Activated CD8-positive, alpha-beta T cell treated with anti-CD3 and anti-CD28 coated beads, Interleukin-2, amount 10 ng/mL, durations not matched to agents 7 days and 5 days (primary cell): ENCODE measurements around the gene SUPT3H. TPM values are rescaled to one million over a fixed set of nuclear protein-coding genes. Genes with fewer than 3 reads are reported as not detected.

Experiments
- ATAC-seq: fragments of 150-1000 bp; cut with Tn5 transposase; one replicate; pipeline ENCODE4 v1.10.0; 2021; ENCODE audit warnings: moderate library complexity
- CTCF ChIA-PET: fragments of 350-600 bp; sonication (Branson Sonifier 250); formaldehyde crosslinking; loops from one replicate; lab custom pipeline; 2021; ENCODE audit warnings: antibody characterized with exemption; lab: Charles Lee
- POLR2A ChIA-PET: fragments of 350-600 bp; sonication (Branson Sonifier 250); formaldehyde crosslinking; loops from one replicate; lab custom pipeline; 2021; ENCODE audit warnings: antibody characterized with exemption; lab: Charles Lee
- DNase-seq: peaks from one replicate; pipeline ENCODE4 v3.0.0-alpha.2; 2020
- H3K27ac Mint-ChIP-seq: one replicate; pipeline ENCODE4 v1.8.0; 2021; ENCODE audit warnings: mild to moderate bottlenecking, mixed read lengths
- H3K27me3 Mint-ChIP-seq: one replicate; pipeline ENCODE4 v1.8.0; 2021; ENCODE audit warnings: low read depth, mixed read lengths
- H3K36me3 Mint-ChIP-seq: one replicate; pipeline ENCODE4 v1.8.0; 2021; ENCODE audit warnings: low read depth, mixed read lengths
- H3K4me1 Mint-ChIP-seq: one replicate; pipeline ENCODE4 v1.8.0; 2021; ENCODE audit warnings: low read depth, mixed read lengths
- H3K4me3 Mint-ChIP-seq: one replicate; pipeline ENCODE4 v1.8.0; 2021; ENCODE audit warnings: mild to moderate bottlenecking, mixed read lengths
- H3K9me3 Mint-ChIP-seq: one replicate; pipeline ENCODE4 v1.8.0; 2022; ENCODE audit warnings: mixed read lengths; ENCODE audit not compliant: insufficient read depth
- total RNA-seq, 2 experiments: library from RNA; stranded (reverse); gene quantifications; one replicate each; pipeline ENCODE4 v1.2.3, GENCODE V29; 2021

SUPT3H gene
- total RNA-seq, 2 experiments from 2014 or later = 6.4 to 9.1 TPM

DNA sequence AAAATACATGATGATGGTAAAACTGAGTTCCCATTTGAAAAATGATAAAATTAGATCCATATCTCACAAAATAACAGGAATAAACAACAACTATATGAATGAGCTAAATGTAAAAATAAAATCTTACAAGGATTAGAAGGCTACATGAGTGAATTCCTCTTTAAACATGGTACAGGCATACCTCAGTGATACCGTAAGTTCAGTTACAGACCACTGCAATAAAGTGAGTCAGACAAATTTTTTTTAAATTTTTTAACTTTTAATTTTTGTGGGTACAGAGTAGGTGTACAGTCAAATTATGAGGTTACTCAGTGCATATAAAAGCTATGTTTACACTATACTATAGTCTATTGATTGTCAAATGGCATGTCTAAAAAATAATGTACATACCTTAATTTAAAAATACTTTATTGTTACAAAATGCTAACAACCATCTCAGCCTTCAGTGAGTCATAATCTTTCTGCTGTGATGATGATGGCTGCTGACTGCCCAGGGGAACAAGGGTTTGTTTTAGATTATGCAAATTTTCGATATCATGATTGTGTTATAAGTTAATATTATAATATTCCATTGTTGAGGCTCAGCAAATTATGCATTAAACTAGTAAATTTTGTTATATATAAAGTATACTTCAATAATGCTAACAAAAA, 272.4 kb downstream of the SUPT3H start:
- Mint-ChIP-seq H3K27me3 (no peaks in the 10 kb centered on the region), H3K4me3 (no peak overlapping the region), H3K4me1 (peaks cover 16% of the 10 kb centered on the region), H3K36me3 (peaks cover 4% of the 10 kb centered on the region), H3K27ac (no peak overlapping the region), H3K9me3 (no peaks in the 10 kb centered on the region)
- CTCF ChIA-PET = interaction anchor here (0.9 kb wide), 1 partner anchor 9 kb away, joined by 3 read pairs; no protein-coding TSS in a partner anchor
- ATAC-seq (no peak), DNase-seq (no peak)
- POLR2A ChIA-PET = no interaction called here

DNA sequence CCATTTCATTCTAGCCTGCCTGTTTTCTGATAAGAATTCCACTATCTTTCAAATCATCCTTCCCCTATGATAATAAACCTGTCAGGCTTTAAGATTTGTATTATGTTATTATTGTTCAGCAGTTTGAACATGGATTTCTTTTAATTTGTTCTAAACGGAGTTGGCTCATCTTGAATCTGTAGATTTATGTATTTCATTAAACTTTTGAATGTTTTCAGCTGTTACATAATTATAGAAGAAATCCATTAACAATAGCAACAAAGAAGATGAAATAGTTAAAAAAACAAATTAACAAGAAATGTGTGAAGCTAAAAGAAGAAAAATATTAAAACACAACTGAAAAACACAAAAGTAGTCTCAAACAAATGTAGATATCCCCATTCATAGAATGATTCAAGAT, 273.3 kb downstream of the SUPT3H start:
- ChIA-PET POLR2A (no interaction called here), CTCF (interaction anchor here (0.9 kb wide), 1 partner anchor 8 kb away, joined by 3 read pairs; no protein-coding TSS in a partner anchor)
- Mint-ChIP-seq H3K4me1 (peaks cover 7% of the 10 kb centered on the region), H3K27me3 (no peaks in the 10 kb centered on the region), H3K9me3 (no peaks in the 10 kb centered on the region), H3K27ac (no peak overlapping the region), H3K36me3 (peaks cover 4% of the 10 kb centered on the region), H3K4me3 (no peak overlapping the region)
- DNase-seq (no peak), ATAC-seq (no peak)

DNA sequence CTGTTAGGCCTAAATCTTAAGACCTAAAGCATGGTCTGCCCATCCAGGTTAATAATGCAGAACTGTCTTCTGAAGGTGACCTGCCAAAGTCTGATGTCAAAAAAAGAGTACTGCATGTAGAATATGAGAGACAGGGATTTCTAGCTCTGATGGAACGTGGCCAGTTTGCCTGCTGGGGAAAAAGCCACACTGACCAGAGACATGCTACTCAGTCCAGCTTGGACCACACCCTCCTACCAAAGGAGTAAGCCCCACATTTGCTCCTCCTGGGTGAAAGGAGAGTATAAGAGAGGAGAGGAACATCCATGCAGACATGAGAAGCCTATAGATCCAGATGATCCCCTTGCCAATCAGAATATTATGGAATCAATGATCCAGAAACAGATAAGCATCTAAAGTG, 279.5 kb downstream of the SUPT3H start:
- POLR2A ChIA-PET = interaction anchor here (0.6 kb wide), 1 partner anchor 1856 kb away, joined by 3 read pairs; no protein-coding TSS in a partner anchor
- CTCF ChIA-PET = no interaction called here
- no peaks in the 10 kb centered on the region for H3K27me3 Mint-ChIP-seq
- H3K36me3 Mint-ChIP-seq = peaks cover 7% of the 10 kb centered on the region
- no peak overlapping the region for H3K27ac Mint-ChIP-seq
- no peaks in the 10 kb centered on the region for H3K9me3 Mint-ChIP-seq
- no peak overlapping the region for H3K4me3 Mint-ChIP-seq
- ATAC-seq (no peak), DNase-seq (no peak)
- no peaks in the 10 kb centered on the region for H3K4me1 Mint-ChIP-seq

DNA sequence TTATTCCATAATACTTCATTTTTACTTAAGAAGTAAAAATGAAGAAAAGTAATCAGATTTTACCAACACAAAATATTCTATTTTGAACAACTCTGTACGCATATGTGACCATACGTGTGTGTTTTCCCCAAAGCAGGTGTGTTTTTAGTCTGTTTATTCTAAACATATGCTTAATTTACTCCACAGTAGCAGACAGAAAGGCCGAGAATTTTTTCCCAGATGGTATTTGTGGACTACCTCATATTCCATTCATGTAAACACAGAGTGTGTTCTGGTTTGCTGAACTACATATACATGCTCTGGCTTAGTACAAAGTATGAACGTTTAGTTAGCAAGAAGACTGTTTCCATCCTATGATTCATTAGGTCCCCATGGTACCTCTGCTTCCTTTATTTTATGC, 282.9 kb downstream of the SUPT3H start:
- DNase-seq = no peak
- H3K4me1 Mint-ChIP-seq = no peaks in the 10 kb centered on the region
- ChIA-PET CTCF (interaction anchor here (1.2 to 1.3 kb wide), 2 partner anchors 51 to 61 kb away, joined by 3 to 4 read pairs; no protein-coding TSS in a partner anchor), POLR2A (no interaction called here)
- H3K27me3 Mint-ChIP-seq = no peaks in the 10 kb centered on the region
- H3K27ac Mint-ChIP-seq = no peak overlapping the region
- no peak overlapping the region for H3K4me3 Mint-ChIP-seq
- no peak for ATAC-seq
- no peaks in the 10 kb centered on the region for H3K9me3 Mint-ChIP-seq
- H3K36me3 Mint-ChIP-seq = peaks cover 4% of the 10 kb centered on the region

DNA sequence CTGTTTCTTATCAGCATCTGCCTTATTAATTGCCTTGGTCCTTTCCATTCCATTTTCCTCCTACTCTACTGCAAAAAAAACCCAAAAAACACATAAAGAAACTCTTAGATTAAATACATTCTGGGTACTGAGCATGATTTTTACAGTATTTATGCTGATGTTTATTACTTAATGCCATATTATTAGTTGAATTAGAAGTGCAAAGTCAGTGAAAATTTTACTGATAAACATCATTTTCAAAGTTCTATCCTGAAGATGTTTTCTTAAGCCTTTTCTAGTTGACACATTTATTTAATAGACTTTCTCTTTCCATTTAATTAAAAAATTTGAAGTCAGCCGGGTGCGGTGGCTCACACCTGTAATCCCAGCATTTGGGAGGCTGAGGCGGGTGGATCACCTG, 285.6 kb downstream of the SUPT3H start:
- CTCF ChIA-PET = no interaction called here
- no peak for ATAC-seq
- H3K9me3 Mint-ChIP-seq = no peaks in the 10 kb centered on the region

DNA sequence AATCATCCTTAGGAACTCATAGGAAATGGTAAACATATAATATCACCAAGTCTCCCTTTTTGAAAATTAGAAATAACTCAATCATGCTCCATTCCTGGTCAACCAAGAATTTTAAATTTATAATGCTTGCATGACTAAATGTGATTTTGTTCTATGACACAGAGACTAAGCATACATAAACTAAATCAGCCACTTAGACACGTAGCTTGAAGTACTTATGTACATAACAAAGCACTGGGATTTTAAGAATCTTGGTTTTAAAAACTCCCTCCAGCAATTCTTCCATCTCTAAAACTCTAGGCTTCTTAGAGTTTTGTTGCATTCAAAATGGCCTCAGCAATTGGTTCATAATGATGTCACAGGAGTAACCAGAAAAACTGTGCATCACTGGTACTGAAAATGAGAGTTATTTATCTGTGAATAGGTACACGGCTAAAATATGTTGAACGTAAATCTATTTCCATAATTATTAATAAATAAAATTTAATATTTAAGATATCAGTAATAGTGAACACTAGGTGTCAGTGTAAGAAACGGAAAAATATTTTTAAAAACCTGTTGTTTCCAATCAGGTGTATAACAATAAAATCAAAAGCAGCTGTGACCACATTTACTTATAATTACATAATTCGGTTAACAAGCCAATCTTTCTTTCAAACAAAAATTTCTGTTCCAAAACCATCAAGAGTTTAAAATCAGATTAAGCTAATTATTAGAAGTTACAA, 291.2 kb downstream of the SUPT3H start:
- H3K27ac Mint-ChIP-seq = no peak overlapping the region
- no peaks in the 10 kb centered on the region for H3K9me3 Mint-ChIP-seq
- H3K36me3 Mint-ChIP-seq = peaks cover 6% of the 10 kb centered on the region
- H3K27me3 Mint-ChIP-seq = no peaks in the 10 kb centered on the region
- POLR2A ChIA-PET = no interaction called here
- ATAC-seq (no peak), DNase-seq (no peak)
- CTCF ChIA-PET = interaction anchor here (0.9 kb wide), 1 partner anchor 9 kb away, joined by 3 read pairs; no protein-coding TSS in a partner anchor
- peaks cover 10% of the 10 kb centered on the region for H3K4me1 Mint-ChIP-seq
- no peak overlapping the region for H3K4me3 Mint-ChIP-seq

More for the DNA sequence above, 285.6 kb downstream of the SUPT3H start:
- Mint-ChIP-seq H3K27me3 (no peaks in the 10 kb centered on the region), H3K4me1 (no peaks in the 10 kb centered on the region), H3K36me3 (no peaks in the 10 kb centered on the region), H3K27ac (no peak overlapping the region), H3K4me3 (no peak overlapping the region)
- POLR2A ChIA-PET = no interaction called here
- DNase-seq = no peak

DNA sequence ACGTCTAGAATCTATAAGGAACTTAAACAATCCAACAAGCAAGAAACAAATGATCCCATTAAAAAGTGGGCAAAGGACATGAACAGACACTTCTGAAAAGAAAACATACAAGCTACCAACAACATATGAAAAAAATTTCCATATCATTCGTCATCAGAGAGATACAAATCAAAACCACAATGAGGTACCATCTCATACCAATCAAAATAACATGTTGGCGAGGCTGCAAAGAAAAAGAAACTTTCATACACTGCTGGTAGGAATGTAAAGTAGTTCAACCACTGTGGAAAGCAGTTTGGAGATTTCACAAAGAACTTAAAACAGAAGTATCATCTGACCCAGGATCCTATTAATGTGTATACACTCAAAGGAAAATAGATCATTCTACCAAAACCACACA, 293.5 kb downstream of the SUPT3H start:
- Mint-ChIP-seq H3K9me3 (no peaks in the 10 kb centered on the region), H3K27me3 (no peaks in the 10 kb centered on the region), H3K4me3 (no peak overlapping the region), H3K27ac (no peak overlapping the region), H3K36me3 (peaks cover 10% of the 10 kb centered on the region), H3K4me1 (peaks cover 10% of the 10 kb centered on the region)
- ChIA-PET CTCF (interaction anchor here (1.3 kb wide), 1 partner anchor 72 kb away, joined by 3 read pairs; no protein-coding TSS in a partner anchor), POLR2A (no interaction called here)
- ATAC-seq (no peak), DNase-seq (no peak)

DNA sequence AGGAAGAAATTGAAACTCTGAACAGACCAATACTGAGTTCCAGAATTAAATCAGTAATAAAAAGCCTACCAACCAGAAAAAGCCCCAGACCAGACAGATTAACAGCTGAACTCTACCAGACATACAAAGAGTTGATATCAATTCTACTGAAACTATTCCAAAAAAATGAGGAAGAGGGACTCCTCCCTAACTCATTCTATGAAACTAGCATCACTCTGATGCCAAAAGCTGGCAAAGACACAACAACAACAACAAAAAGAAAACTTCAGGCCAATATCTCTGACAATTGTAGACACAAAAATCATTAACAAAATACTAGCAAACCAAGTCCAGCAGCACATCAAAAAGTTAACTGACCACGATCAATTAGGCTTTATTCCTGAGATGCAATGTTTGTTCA, 295.6 kb downstream of the SUPT3H start:
- Mint-ChIP-seq H3K27ac (no peak overlapping the region), H3K4me1 (peaks cover 10% of the 10 kb centered on the region), H3K36me3 (peaks cover 17% of the 10 kb centered on the region), H3K9me3 (peaks cover 10% of the 10 kb centered on the region), H3K4me3 (no peak overlapping the region), H3K27me3 (no peaks in the 10 kb centered on the region)
- ChIA-PET CTCF (no interaction called here), POLR2A (no interaction called here)
- ATAC-seq (no peak), DNase-seq (no peak)

DNA sequence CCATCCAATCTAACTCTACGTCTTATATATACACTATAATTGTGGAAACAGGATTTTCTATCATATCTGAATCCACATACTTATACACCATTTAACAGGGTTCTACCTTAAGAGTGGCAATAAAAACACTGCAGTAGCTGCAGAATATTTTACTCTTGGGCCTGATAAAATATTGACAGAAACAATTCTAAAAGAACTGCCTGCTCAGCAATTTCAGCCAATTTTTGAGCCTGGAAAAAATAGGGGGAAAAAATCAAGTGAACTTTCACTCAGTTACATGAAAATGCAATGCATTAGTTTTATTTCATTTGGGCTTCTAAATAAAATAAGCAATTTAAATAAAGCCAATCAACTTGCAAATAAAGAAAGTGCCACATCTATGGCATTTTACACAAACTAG, 296.1 kb downstream of the SUPT3H start:
- Mint-ChIP-seq H3K36me3 (peaks cover 17% of the 10 kb centered on the region), H3K9me3 (peaks cover 10% of the 10 kb centered on the region), H3K27ac (no peak overlapping the region), H3K27me3 (no peaks in the 10 kb centered on the region), H3K4me1 (peaks cover 10% of the 10 kb centered on the region), H3K4me3 (no peak overlapping the region)
- no peak for ATAC-seq
- DNase-seq = no peak
- POLR2A ChIA-PET = no interaction called here
- CTCF ChIA-PET = no interaction called here

DNA sequence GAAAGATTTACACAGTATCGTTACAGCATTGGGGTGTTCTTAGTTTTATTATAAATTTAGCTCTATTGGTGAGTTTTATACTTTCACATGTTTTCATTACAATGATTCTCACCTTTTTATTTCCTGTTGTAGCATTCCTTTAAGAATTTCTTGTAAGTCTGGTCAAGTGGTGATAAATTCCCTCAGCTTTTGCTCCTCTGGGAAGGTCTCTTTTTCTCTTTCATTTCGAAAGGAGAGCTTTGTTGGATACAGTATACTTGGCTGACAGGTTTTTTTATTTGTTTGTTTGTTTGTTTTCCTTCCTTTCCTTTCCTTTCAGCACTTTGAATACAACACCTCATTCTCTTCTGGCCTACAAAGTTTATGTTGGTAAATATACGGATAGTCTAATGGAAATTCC, 299.3 kb downstream of the SUPT3H start:
- DNase-seq (no peak), ATAC-seq (no peak)
- ChIA-PET CTCF (interaction anchor here (0.6 to 1.1 kb wide), 2 partner anchors 8 to 211 kb away, joined by 3 read pairs; no protein-coding TSS in a partner anchor), POLR2A (no interaction called here)
- no peak overlapping the region for H3K4me3 Mint-ChIP-seq
- peaks cover 4% of the 10 kb centered on the region for H3K4me1 Mint-ChIP-seq
- peaks cover 10% of the 10 kb centered on the region for H3K9me3 Mint-ChIP-seq
- H3K27ac Mint-ChIP-seq = no peak overlapping the region
- no peaks in the 10 kb centered on the region for H3K27me3 Mint-ChIP-seq
- H3K36me3 Mint-ChIP-seq = peaks cover 12% of the 10 kb centered on the region

DNA sequence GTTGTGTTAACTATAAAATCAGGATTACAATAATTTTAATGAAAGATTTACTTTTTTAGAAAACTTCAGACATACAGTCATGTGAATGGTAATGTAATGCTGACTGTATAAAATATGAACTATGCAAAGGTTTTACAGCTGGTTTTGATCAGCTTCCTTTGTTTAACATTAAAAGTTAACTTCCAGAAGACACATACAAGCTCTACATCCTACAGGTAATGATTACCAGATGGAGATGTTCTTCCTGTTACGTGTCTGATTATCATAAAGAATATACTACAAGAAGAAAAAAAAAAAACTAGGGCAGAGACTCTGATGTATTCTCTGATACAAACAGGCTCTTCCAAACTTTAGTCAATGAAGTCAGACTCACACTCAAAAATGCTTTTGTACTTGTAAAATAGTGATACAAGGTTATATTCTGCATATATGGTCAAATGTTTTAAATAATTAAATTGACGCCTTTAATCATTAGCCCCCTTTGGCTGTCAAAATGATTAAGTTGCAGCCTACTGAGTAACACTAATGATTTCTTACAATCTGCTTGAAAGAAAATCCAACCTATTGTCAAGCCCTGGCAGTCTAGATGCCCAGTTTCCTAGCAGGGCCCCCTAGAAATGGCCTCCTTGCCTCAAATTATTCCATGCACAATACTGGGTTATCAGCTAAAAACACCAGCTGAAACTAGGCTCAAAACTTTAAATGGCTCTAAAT, 301.4 kb downstream of the SUPT3H start:
- POLR2A ChIA-PET = no interaction called here

More for the DNA sequence above, 301.4 kb downstream of the SUPT3H start:
- DNase-seq (no peak), ATAC-seq (no peak)
- Mint-ChIP-seq H3K27me3 (no peaks in the 10 kb centered on the region), H3K4me3 (no peak overlapping the region), H3K36me3 (peaks cover 11% of the 10 kb centered on the region), H3K4me1 (peaks cover 9% of the 10 kb centered on the region), H3K27ac (no peak overlapping the region), H3K9me3 (peaks cover 10% of the 10 kb centered on the region)
- CTCF ChIA-PET = no interaction called here
